ENCODE results near the gene ADGRD1.

ADGRD1 gene

DNA sequence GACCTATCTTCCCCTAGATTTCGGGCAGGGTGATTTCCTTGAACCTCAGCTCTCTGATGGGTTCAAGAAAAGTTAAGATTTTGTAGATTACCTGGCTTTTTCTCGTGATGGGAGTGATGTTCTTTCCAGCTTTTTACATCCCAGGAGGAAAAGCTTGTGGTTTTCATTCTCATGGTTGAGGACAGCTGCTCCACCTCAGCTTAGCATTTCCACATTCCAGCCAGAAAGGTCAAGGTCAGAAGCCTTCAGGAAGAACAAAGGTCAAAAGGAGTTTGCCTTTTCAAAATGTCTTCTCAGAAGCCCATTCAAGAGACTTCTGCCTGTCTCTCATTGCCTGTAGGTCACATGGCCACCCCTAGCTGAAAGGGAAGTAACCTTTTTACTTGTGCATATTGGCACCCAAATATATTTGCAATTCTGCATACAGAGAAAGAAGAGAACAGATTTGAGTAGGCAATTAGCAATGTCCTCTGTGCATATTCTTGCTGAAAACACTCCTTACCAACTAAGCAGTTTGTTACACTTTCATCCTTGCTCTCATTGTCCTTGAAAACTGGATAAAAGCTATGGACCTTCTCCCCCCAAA lies 6.6 kb upstream of the ADGRD1 start:
- Histone ChIP-seq H3K14ac (ENCODE audit: low read length) (no peak overlapping the region), H3K27ac (replicated peaks; ENCODE audit: low read length) (no peak overlapping the region), H2AFZ (ENCODE audit: low read length) (no peak overlapping the region), H3K9me3 (replicated peaks in 1 of 2; ENCODE audit: control insufficient read depth in 2 of 2, insufficient read depth in 1 of 2, low read depth in 1 of 2, low read length in 2 of 2) (peaks cover 0 to 3% of the 10 kb centered on the region in 2 donors), H3K23ac (ENCODE audit: low read depth, low read length, poor library complexity) (no peak overlapping the region), H3K4ac (ENCODE audit: low read length) (no peak overlapping the region), H2BK15ac (ENCODE audit: low read length) (no peak overlapping the region), H3K4me1 (ENCODE audit: control insufficient read depth in 2 of 2, insufficient read depth in 1 of 2, low read depth in 1 of 2, low read length in 2 of 2) (peaks cover 0 to 1% of the 10 kb centered on the region in 2 donors), H2AK5ac (ENCODE audit: low read depth, low read length) (no peak overlapping the region), H3K9ac (ENCODE audit: low read depth, low read length, poor library complexity) (no peak overlapping the region), H4K8ac (ENCODE audit: low read depth, low read length) (no peak overlapping the region), H3K36me3 (replicated peaks in 1 of 2; ENCODE audit: control insufficient read depth in 2 of 2, insufficient read depth in 2 of 2, low read length in 2 of 2) (no peaks in the 10 kb centered on the region), H3K4me3 (ENCODE audit: low read length in 2 of 2) (no peak overlapping the region), H3K18ac (ENCODE audit: low read length) (no peak overlapping the region), H3K4me2 (ENCODE audit: insufficient read depth, low read length, poor library complexity, severe bottlenecking) (no peak overlapping the region), H2BK5ac (ENCODE audit: low read length) (no peak overlapping the region), H2BK12ac (ENCODE audit: low read length) (no peak overlapping the region), H3K79me1 (ENCODE audit: low read depth, low read length) (no peaks in the 10 kb centered on the region), H4K91ac (ENCODE audit: low read depth, low read length, poor library complexity) (no peak overlapping the region), H3K27me3 (ENCODE audit: control insufficient read depth in 3 of 3, insufficient read depth in 3 of 3, low read depth in 1 of 3, low read length in 3 of 3) (no peaks in the 10 kb centered on the region), H2BK120ac (ENCODE audit: low read depth, low read length) (no peak overlapping the region)
- no CpG with 5 or more reads among the region's 2 CpGs for WGBS, 2 donors (ENCODE audit: extremely low coverage in 2 of 2, insufficient read length in 2 of 2, insufficient replicate concordance in 1 of 2)
- DNase-seq (ENCODE audit: low spot score): no peak

DNA sequence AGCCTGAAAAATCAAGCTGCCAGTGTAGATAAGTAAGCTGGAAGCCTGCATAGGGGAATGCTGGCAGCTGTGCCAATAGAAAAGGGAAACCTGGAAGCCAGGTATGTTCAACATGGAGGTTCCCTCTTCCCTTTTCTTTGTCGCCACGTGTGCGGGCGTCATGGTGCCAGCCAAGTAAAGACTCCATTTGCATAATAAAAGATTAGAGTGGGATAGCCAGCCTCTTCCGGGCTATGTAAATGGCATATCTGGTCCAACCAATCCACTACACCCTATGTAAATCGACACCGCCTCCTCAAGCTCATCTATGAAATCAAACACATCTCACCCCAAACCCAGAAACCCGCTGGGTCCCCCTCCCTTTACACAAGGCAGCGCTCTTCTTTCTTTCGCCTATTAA lies 5.6 kb upstream of the ADGRD1 start:
- Histone ChIP-seq H2BK15ac (ENCODE audit: low read length) (no peak overlapping the region), H2BK120ac (ENCODE audit: low read depth, low read length) (no peak overlapping the region), H3K9me3 (replicated peaks in 1 of 2; ENCODE audit: control insufficient read depth in 2 of 2, insufficient read depth in 1 of 2, low read depth in 1 of 2, low read length in 2 of 2) (peaks cover 0 to 3% of the 10 kb centered on the region in 2 donors), H3K14ac (ENCODE audit: low read length) (no peak overlapping the region), H3K27ac (replicated peaks; ENCODE audit: low read length) (no peak overlapping the region), H2BK5ac (ENCODE audit: low read length) (no peak overlapping the region), H2BK12ac (ENCODE audit: low read length) (no peak overlapping the region), H3K4me2 (ENCODE audit: insufficient read depth, low read length, poor library complexity, severe bottlenecking) (no peak overlapping the region), H3K27me3 (ENCODE audit: control insufficient read depth in 3 of 3, insufficient read depth in 3 of 3, low read depth in 1 of 3, low read length in 3 of 3) (peaks cover 0 to 6% (median 0%) of the 10 kb centered on the region in 3 experiments), H3K36me3 (replicated peaks in 1 of 2; ENCODE audit: control insufficient read depth in 2 of 2, insufficient read depth in 2 of 2, low read length in 2 of 2) (no peaks in the 10 kb centered on the region), H2AFZ (ENCODE audit: low read length) (peak overlapping the region; percentile 11), H3K79me1 (ENCODE audit: low read depth, low read length) (no peaks in the 10 kb centered on the region), H3K23ac (ENCODE audit: low read depth, low read length, poor library complexity) (no peak overlapping the region), H4K8ac (ENCODE audit: low read depth, low read length) (no peak overlapping the region), H3K4me1 (ENCODE audit: control insufficient read depth in 2 of 2, insufficient read depth in 1 of 2, low read depth in 1 of 2, low read length in 2 of 2) (peaks cover 0 to 1% of the 10 kb centered on the region in 2 donors), H3K18ac (ENCODE audit: low read length) (no peak overlapping the region), H4K91ac (ENCODE audit: low read depth, low read length, poor library complexity) (no peak overlapping the region), H3K4me3 (ENCODE audit: low read length in 2 of 2) (no peak overlapping the region), H3K4ac (ENCODE audit: low read length) (no peak overlapping the region), H2AK5ac (ENCODE audit: low read depth, low read length) (no peak overlapping the region), H3K9ac (ENCODE audit: low read depth, low read length, poor library complexity) (no peak overlapping the region)
- WGBS, 2 donors (ENCODE audit: extremely low coverage in 2 of 2, insufficient read length in 2 of 2, insufficient replicate concordance in 1 of 2): no CpG with 5 or more reads among the region's 10 CpGs
- no peak for DNase-seq (ENCODE audit: low spot score)

DNA sequence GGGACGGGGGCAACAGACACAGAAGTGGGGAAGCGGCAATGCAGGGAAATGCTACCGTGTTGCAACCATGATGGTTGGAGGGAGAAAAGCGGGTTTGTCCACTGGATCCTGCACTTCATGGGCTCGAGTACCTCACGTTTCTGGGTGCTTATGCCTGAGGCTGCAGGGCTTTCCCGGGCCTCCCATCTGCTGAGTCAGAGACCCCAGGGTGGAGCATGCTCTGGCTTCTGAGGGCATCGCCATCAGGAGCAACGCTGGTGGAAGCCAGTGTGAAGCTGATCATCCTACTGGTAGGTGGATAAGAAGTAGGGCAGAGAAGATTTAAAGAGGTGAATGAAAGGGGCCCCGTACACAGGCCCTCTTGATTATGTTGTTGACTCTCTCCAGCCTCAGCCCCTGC lies 5.0 kb upstream of the ADGRD1 start:
- Histone ChIP-seq H3K79me1 (ENCODE audit: low read depth, low read length) (no peaks in the 10 kb centered on the region), H2BK12ac (ENCODE audit: low read length) (no peak overlapping the region), H3K36me3 (replicated peaks in 1 of 2; ENCODE audit: control insufficient read depth in 2 of 2, insufficient read depth in 2 of 2, low read length in 2 of 2) (no peaks in the 10 kb centered on the region), H3K9ac (ENCODE audit: low read depth, low read length, poor library complexity) (no peak overlapping the region), H2BK5ac (ENCODE audit: low read length) (no peak overlapping the region), H3K4me3 (ENCODE audit: low read length in 2 of 2) (peak overlapping the region in 1 of 2 donors; percentile 23), H3K23ac (ENCODE audit: low read depth, low read length, poor library complexity) (no peak overlapping the region), H4K8ac (ENCODE audit: low read depth, low read length) (no peak overlapping the region), H2BK120ac (ENCODE audit: low read depth, low read length) (no peak overlapping the region), H3K27me3 (ENCODE audit: control insufficient read depth in 3 of 3, insufficient read depth in 3 of 3, low read depth in 1 of 3, low read length in 3 of 3) (peaks cover 0 to 10% (median 0%) of the 10 kb centered on the region in 3 experiments), H3K18ac (ENCODE audit: low read length) (no peak overlapping the region), H3K9me3 (replicated peaks in 1 of 2; ENCODE audit: control insufficient read depth in 2 of 2, insufficient read depth in 1 of 2, low read depth in 1 of 2, low read length in 2 of 2) (peaks cover 0 to 3% of the 10 kb centered on the region in 2 donors), H2AFZ (ENCODE audit: low read length) (peak overlapping the region; percentile 11), H3K4ac (ENCODE audit: low read length) (no peak overlapping the region), H3K4me2 (ENCODE audit: insufficient read depth, low read length, poor library complexity, severe bottlenecking) (no peak overlapping the region), H2BK15ac (ENCODE audit: low read length) (no peak overlapping the region), H3K4me1 (ENCODE audit: control insufficient read depth in 2 of 2, insufficient read depth in 1 of 2, low read depth in 1 of 2, low read length in 2 of 2) (peaks cover 0 to 3% of the 10 kb centered on the region in 2 donors), H3K27ac (replicated peaks; ENCODE audit: low read length) (no peak overlapping the region), H4K91ac (ENCODE audit: low read depth, low read length, poor library complexity) (no peak overlapping the region), H3K14ac (ENCODE audit: low read length) (no peak overlapping the region), H2AK5ac (ENCODE audit: low read depth, low read length) (no peak overlapping the region)
- WGBS, 2 donors (ENCODE audit: extremely low coverage in 2 of 2, insufficient read length in 2 of 2, insufficient replicate concordance in 1 of 2): no CpG with 5 or more reads among the region's 10 CpGs
- DNase-seq (ENCODE audit: low spot score): no peak

DNA sequence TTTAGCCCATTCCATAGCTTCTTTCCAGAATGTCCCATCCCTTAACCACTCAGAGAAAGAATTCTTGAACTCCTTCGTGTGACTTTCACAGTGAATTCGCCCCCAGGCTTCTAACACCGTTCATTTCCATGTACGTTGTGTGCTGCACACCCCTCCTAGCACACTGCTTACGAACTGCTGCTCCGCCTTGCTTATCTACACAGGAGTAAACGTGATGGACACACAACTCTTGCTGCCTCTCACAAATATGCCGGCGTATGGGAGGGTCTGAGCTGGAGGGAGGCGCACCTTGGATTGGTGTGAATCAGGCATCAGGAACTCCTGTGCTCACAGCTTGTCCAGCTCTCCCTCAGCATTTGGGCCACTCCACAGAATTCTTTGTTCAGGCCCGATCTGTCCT lies 3.9 kb upstream of the ADGRD1 start:
- Histone ChIP-seq H3K27me3 (ENCODE audit: control insufficient read depth in 3 of 3, insufficient read depth in 3 of 3, low read depth in 1 of 3, low read length in 3 of 3) (peaks cover 0 to 19% (median 0%) of the 10 kb centered on the region in 3 experiments), H2BK5ac (ENCODE audit: low read length) (no peak overlapping the region), H4K91ac (ENCODE audit: low read depth, low read length, poor library complexity) (no peak overlapping the region), H2BK120ac (ENCODE audit: low read depth, low read length) (no peak overlapping the region), H3K4me1 (ENCODE audit: control insufficient read depth in 2 of 2, insufficient read depth in 1 of 2, low read depth in 1 of 2, low read length in 2 of 2) (peaks cover 0 to 9% of the 10 kb centered on the region in 2 donors), H3K9ac (ENCODE audit: low read depth, low read length, poor library complexity) (no peak overlapping the region), H4K8ac (ENCODE audit: low read depth, low read length) (no peak overlapping the region), H3K27ac (replicated peaks; ENCODE audit: low read length) (no peak overlapping the region), H3K18ac (ENCODE audit: low read length) (no peak overlapping the region), H2AFZ (ENCODE audit: low read length) (no peak overlapping the region), H3K4me3 (ENCODE audit: low read length in 2 of 2) (no peak overlapping the region), H2AK5ac (ENCODE audit: low read depth, low read length) (no peak overlapping the region), H3K14ac (ENCODE audit: low read length) (no peak overlapping the region), H3K4me2 (ENCODE audit: insufficient read depth, low read length, poor library complexity, severe bottlenecking) (no peak overlapping the region), H3K79me1 (ENCODE audit: low read depth, low read length) (no peaks in the 10 kb centered on the region), H2BK15ac (ENCODE audit: low read length) (no peak overlapping the region), H3K36me3 (replicated peaks in 1 of 2; ENCODE audit: control insufficient read depth in 2 of 2, insufficient read depth in 2 of 2, low read length in 2 of 2) (no peaks in the 10 kb centered on the region), H3K9me3 (replicated peaks in 1 of 2; ENCODE audit: control insufficient read depth in 2 of 2, insufficient read depth in 1 of 2, low read depth in 1 of 2, low read length in 2 of 2) (peaks cover 0 to 3% of the 10 kb centered on the region in 2 donors), H3K23ac (ENCODE audit: low read depth, low read length, poor library complexity) (no peak overlapping the region), H2BK12ac (ENCODE audit: low read length) (no peak overlapping the region), H3K4ac (ENCODE audit: low read length) (no peak overlapping the region)
- DNase-seq (ENCODE audit: low spot score): no peak
- no CpG with 5 or more reads among the region's 11 CpGs for WGBS, 2 donors (ENCODE audit: extremely low coverage in 2 of 2, insufficient read length in 2 of 2, insufficient replicate concordance in 1 of 2)

Measured in neuronal stem cell (in vitro differentiated cells).